ENCODE data around the gene APRT. TPM values are rescaled to one million over a fixed set of nuclear protein-coding genes. Genes with fewer than 3 reads are reported as not detected.

Gene APRT
- polyA plus RNA-seq, 4 donors: 80.7 to 126 (median 87.1) TPM

DNA sequence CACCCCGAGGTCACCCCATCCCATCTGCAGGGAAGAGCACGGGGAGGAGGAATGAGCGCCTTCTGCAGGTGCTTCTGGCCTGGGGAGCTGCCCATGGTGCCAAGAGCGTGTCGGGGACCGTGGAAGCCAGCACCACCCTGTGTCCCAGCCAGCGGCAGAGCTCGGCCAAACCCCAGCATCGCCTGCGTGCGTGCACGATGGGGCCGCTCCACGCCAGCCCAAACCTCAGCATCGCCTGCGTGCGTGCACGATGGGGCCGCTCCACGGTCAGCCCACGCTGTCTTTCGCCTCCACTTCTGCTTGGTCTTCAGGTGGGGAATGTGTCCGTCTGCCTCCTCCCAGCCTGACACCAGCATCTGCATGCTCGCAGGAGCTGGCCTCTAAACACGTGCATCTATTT, 31.1 kb upstream of the APRT start:
- DNase-seq (ENCODE audit: low read depth in 4 of 4, low spot score in 3 of 4): no peak

DNA sequence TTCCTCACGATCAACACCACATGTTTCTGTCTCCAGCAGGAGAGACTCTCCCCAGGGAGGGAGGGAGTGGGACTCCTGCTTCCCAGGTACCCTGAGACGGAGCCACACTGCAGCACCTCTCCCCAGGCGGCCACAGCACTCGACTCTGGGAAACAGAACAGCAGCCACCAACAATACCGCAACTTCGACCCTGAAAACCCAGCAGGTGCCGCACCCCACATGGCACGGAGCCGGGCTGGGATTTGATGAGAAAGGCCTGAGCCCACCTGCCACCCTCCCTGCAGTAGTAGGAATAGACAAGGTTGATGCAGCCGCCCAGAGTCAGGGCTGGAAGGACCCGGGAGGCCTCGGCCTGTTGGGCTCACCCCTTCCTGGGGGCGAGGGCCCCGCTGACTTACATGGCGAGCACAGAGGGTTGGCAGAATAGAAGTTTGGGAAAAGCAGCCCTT, 30.6 kb upstream of the APRT start:
- DNase-seq (ENCODE audit: low read depth in 4 of 4, low spot score in 3 of 4): no peak

DNA sequence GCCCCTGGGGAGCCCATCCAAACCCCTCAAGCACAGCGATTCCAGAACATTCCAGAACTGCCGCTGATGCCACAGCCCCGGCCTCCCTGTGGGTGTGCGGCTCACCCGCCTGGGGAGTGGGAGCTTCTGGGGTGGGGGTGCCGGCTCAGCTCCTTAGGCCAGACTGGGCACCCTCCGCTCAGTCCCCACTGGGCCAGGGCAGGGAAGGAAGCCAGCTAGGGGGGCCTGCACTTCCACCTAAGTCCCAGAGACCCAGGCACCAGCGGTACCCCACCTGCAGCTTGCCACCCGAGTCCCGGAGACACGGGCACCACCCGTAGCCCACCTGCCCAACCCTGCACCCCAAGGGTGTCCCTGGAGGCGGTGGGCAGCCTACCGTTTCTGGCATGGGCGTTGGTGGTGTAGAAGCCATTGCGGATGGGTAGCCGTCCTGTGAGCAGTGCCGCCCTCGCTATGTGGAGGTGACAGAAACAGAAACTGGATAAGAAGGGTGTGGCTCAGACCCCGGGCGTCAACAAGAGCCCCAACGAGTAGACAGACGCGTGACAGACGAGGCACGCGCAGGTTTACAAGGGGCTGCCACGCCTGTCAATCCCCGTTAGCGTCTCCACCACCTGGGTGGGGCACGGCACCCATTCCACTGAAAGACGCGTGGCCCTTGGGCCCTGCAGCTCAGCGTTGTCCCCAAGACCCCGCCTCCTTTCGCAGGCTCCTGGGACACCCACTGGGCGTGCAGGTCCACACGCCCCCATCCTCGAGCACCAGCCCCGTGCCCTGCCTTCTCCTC, 30.0 kb upstream of the APRT start:
- DNase-seq (ENCODE audit: low read depth in 4 of 4, low spot score in 3 of 4): no peak

DNA sequence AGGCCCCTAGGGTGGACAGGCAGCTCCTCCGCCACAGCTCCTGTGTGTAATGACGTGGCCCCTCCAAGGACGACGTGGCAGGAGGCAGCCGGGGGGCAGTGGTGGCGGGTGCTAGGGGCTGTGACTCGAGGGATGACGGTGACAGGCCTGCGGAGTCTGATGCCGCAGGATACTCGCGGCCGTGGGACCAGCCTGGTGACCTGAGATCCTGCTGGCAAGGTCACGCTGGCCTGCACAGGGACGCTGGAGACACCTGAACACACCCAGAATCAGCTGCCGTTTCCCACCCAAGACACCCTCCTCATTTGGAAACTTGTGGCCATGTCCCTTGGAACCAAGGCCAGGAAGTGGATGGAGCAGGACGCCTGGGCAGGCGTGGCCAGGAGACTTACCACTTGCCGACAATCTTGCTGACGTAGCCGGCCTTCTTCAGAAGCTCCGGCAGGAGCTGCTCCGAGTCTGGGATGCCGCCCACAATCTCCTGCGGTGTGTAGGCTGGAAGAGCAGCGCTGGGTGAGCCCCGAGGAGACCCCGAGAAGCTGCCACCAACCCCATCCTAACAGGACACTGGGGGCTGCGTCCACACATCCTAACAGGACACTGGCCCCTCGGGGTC, 29.0 kb upstream of the APRT start:
- no peak for DNase-seq (ENCODE audit: low read depth in 4 of 4, low spot score in 3 of 4)

DNA sequence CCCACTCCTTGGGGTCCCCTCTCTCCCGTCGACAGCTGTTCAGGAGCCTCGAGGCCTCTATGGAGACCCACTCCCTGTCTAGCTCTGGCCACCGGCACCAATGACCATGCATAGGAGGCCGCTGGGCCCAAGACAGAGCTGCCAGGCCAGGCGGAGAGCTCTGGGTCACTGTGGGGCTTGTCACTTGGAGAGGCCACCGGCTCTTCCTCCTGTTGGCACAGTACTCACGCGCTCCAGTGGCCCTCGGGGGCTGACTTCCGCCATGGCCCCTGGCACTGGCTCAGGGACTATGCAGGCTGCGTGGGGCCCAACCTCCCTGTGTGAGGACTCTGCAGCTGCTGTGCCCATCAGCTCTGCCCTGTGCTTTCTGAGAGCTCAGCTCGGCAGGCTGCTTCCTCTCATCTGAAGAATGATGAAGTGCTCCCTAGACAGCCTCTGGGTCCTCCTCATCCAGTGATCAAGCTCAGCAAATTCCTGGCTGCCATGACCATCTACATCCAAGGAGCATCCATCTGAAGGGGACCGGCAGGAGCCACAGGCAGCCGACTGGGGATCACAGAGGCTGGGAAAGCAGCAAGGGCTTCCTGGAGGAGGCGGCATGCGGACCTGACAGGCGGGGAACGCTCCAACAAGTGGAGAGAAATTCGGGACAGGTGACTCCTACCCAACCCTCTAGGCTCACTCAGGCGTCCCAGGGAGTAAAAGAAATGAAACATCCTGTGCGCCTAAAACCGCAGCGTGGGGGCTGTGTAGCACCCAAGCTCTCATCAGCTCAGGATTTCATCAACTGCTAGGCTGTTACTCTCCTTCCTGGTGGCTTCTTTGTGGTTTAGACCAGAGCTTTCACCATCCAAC, 28.2 kb upstream of the APRT start:
- no peak for DNase-seq (ENCODE audit: low read depth in 4 of 4, low spot score in 3 of 4)

DNA sequence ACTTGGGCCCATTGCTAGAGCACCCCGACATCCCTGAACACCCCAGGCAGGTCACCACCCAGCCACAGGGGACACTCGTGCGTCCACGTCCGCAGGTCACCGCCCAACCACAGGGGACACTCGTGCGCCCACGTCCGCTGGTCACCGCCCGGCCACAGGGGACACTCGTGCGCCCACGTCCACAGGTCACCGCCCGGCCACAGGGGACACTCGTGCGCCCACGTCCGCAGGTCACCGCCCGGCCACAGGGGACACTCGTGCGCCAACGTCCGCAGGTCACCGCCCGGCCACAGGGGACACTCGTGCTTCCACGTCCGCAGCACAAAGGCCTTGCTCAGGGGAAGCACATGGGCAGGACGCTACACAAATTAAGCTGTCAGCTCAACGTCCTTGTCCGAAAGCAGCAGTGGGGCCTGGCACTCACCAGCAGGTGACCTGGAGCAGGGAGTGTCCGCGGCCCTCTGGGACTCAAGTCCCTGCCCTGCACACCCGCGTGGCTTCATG, 27.4 kb upstream of the APRT start:
- no peak for DNase-seq (ENCODE audit: low read depth in 4 of 4, low spot score in 3 of 4)

DNA sequence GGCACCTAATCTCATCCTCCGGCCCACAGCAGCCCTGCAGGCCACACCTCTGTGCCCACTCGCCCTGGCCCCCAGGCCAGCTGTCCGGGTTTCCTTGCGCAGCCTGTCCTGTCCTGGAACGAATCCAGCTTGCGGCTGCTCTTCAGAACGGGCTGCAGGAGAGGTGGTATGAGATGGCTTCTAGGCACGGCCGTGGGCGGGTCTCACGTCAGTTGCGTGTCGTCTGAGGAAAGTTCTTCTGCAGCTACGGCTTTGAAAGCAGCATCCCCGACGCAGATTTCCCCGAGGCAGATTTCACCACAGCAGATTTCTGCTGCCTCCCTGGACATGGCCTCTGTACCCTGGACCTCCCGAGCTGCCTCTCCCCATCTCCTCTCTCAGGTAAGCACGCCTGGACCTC, 26.8 kb upstream of the APRT start:
- no peak for DNase-seq (ENCODE audit: low read depth in 4 of 4, low spot score in 3 of 4)

DNA sequence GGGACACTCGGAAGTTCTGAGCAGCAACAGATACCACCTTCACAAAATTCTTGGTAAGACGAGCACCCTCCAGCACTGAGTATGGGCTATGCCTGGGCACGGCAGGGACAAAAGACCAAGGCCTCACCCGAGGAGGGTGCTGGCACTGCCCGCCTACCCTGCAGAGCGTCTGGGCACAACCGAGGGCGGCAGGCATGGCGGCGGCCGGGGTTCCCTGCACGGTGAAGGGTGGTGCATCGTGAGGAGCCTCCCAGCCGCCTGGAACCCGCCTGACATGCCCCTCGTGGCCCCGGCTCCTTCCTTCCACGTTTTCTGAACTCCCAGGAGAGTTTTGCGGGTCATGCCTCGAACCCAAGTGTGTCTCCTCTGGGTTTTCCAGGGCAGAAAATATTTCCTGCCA, 26.1 kb upstream of the APRT start:
- no peak for DNase-seq (ENCODE audit: low read depth in 4 of 4, low spot score in 3 of 4)

DNA sequence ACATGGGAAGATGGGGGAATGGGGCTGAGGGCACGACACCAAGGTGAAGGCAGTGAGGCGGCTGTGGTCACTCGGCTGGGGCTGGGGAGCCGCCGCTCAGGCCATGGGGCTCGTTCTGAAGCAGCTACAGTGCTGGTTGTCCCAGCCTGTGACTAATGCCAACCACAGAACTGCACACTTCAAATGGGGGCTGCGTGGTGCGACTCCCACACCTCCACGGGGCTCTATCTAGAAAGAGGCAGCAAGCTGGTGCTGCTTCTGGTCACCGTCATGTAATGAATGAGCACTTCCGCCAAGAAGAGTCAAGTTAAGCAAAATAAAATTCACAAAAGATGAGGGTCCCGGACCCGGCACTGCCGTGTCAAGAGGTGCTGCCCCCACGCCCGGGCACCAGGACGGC, 25.1 kb upstream of the APRT start:
- DNase-seq (ENCODE audit: low read depth in 4 of 4, low spot score in 3 of 4): no peak

DNA sequence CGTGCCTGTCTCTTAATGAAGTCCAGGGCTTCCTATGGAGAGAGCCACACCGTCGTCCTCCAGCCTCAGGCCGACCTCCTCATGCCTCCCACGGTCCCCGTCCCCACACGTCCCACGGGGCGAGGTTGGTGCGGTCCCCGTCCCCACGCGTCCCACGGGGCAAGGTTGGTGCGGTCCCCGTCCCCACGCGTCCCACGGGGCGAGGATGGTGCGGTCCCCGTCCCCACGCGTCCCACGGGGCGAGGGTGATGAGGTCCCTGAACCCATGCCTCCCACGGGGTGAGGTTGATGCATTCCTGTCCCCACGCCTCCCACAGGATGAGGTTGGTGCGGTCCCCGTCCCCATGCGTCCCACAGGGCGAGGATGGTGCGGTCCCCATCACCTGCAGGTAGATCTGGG, 24.1 kb upstream of the APRT start:
- DNase-seq (ENCODE audit: low read depth in 4 of 4, low spot score in 3 of 4): no peak

DNA sequence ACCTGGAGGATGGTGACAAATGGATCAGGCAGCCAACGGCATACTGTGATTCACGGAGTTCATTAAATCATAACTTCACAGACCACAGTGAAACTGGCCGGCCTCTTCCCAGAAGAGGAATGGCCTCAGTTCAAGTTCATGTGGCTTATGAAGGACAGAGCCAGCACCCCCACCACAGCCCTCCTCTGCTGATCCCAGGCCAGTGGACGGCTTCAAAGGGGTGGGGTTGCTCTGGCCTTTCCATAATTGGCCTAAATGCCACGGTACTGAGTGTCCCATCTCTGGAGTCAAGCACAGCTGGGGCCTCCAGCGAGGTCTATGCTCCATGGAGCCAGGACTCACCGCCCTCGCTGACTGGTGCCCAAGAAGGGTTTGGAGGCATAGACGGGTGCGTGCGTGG, 23.7 kb upstream of the APRT start:
- no peak for DNase-seq (ENCODE audit: low read depth in 4 of 4, low spot score in 3 of 4)

DNA sequence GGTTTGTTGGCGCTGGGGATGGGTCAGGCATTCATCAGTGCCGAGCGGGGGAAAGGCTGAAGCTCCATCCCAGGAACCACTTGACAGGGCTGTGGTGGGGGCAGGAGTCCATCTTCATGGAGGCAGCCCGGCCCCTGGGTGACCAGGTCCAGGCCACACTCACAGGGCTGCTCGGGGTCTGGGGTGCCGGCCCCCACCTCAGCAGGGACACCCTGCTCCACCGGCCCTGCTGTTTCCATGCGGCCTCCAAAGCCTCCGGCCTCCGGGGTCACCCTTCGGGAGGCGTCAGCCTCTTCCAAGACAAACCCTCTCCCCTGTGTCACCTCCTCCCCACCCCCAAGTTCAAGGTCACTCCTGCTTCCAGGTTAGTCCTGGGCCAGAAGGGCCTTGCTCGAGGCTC, 22.9 kb upstream of the APRT start:
- DNase-seq (ENCODE audit: low read depth in 4 of 4, low spot score in 3 of 4): no peak

DNA sequence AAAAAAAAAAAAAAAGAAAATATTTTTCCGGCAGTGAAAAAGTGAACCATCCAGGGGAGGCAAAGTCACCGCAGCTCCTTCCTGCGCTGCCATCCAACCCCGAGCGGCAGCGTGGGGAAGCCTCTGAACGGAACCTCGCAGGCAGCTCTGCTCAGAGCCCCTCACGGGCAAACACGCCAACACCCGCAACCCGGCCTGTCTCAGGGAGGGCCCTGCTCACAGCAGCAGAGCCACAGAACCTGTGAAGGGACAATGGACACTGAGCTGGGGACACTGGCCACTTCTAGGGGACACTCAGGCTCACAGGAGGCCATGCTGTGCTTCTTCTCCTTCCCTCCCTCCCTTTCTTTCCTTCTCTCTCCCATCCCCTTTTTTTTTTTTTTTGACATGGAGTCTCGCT, 21.4 kb upstream of the APRT start:
- no peak for DNase-seq (ENCODE audit: low read depth in 4 of 4, low spot score in 3 of 4)

DNA sequence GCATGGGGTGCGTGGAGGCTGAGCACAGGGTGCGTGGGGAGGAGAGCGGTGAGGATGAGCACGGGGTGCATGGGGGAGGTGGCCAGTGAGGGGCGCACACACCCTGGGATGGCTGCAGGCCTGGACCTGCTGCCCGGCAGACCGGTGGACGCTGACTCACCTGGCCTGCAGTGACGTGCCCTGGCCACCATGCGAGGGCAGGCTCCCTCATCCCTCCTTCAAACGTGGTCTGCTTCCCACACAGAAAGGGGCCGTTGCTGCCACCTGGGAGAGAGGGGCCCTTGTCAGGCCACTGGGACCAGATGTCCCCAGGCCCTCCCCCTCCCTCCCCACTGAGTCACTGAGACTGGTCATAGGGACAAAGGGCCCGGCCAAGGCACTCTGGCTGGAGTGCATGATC, 20.1 kb upstream of the APRT start:
- no peak for DNase-seq (ENCODE audit: low read depth in 4 of 4, low spot score in 3 of 4)

DNA sequence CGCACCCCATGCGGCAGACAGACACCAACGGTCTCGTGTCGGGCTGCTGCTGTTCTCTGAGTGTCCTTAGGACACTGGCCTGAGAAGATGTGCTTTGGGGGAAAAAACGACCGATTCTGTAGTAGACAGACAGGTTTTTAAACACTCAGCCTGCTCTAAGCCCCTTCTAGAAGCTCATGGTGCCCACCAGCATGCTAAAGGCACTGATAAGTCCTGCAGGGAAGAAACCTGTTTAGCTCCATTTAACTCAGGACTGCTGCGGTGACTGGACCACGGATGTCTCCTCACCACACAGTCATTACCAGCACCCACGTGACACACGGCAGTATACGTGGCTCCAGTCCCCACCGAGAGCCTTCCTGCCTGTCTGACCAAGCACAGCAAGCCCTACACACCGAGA, 19.1 kb upstream of the APRT start:
- no peak for DNase-seq (ENCODE audit: low read depth in 4 of 4, low spot score in 3 of 4)

DNA sequence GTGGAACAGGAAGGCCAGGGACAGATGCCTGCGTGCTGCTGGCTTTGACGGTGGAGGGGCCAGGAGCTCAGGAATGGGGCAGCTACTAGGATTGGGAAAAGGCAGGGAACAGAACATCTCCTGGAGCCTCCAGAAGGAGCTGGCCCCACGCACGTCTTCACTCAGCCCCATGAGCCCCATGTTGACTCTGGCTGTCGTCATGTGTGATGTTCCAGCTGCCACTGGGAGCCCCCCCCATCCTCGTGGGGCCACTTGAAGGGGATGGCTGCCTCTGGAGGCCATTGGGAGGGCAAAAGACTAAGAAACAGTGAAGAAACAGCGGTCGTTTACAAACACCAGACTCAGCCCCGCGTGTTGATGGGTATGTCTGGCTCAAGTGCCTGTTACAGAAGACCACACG, 18.5 kb upstream of the APRT start:
- DNase-seq (ENCODE audit: low read depth in 4 of 4, low spot score in 3 of 4): peak in 3 of 4 donors; percentile 30 to 58 (median 41)

DNA sequence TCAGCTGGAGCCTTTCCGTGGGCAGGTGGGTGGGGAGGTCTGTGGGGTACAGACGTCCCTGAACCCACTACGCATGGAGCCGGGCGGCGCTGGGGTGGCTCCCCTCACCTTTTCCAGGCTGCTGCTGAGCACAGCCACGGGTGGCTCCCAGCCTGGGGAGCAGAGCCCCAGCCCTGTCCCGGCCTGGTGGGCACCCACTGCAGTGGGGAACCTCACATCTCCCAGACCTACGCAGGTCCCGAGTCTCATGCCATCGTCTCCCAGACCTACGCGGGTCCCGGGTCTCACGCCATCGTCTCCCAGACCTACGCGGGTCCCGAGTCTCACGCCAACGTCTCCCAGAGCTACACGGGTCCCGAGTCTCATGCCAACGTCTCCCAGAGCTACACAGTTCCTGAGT, 17.0 kb upstream of the APRT start:
- DNase-seq (ENCODE audit: low read depth in 4 of 4, low spot score in 3 of 4): no peak

DNA sequence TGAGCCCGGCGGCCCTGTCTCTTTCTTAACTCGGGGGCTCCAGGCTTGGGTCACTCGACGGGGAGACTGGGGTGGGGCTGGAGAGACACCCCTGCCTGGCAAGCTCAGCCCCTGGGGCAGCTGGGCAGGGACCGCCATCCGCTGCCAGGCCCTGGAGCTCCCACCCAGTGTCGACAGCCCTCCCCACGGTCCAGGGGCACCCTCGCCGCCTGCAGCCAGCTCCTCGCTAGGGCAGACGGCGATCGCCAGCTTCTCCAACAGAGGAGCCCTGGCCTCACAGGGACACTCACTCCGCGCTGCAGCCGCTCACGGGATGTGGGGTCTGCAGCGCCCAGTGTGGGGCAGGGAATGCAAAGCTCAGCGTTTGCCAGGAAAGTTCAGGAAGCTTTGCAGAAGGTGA, 16.0 kb upstream of the APRT start:
- DNase-seq (ENCODE audit: low read depth in 4 of 4, low spot score in 3 of 4): no peak

DNA sequence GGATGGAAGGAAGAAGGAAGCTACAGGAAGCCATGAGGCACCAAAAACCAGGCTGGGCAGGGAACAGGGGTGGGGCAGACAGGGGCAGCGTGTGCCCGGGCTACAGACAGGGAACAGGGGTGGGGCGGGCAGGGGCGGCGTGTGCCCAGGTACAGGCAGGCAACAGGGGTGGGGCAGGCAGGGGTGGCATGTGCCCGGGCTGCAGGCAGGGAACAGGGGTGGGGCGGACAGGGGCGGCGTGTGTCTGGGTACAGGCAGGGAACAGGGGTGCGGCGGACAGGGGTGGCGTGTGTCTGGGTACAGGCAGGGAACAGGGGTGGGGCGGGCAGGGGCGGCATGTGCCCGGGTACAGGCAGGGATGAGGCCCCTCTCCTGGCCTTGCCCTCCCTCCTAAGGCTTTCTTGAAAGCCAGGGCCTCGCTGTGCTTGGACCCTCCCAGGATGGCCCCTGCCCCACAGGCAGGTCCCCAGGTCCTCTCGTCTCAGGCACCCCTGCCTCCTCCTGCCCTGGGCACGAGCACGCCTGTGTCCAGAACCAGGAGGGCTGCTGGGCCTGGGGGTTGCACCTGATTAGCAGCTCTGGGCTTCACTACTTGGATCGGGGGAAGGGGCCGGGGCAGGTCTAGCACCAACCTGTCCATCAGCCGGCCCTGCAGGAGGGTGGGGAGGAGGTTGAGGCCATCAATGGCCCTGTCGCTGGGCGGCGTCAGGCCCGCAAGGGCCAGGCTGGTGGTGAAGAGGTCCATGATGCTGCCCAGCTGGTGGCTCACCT, 14.5 kb upstream of the APRT start:
- no peak for DNase-seq (ENCODE audit: low read depth in 4 of 4, low spot score in 3 of 4)

DNA sequence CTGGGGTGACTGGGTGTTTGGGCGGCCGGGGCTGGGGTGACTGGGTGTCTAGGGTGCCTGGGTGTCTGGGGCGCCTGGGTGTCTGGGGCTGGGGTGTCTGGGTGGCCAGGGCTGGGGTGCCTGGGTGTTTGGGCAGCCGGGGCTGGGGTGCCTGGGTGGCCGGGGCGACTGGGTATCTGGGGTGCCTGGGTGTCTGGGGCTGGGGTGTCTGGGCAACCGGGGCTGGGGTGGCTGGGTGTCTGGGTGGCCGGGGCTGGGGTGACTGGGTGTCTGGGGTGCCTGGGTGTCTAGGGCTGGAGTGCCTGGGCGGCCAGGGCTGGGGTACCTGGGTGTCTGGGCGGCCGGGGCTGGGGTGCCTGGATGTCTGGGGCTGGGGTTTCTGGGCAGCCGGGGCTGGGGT, 13.4 kb upstream of the APRT start:
- DNase-seq (ENCODE audit: low read depth in 4 of 4, low spot score in 3 of 4): no peak
